ENCODE results near the gene RARRES2.

Gene RARRES2

GRCh38 chr7:150361402-150361801 lies 20.0 kb upstream of the RARRES2 start:
- DNase-seq: no peak

DNA sequence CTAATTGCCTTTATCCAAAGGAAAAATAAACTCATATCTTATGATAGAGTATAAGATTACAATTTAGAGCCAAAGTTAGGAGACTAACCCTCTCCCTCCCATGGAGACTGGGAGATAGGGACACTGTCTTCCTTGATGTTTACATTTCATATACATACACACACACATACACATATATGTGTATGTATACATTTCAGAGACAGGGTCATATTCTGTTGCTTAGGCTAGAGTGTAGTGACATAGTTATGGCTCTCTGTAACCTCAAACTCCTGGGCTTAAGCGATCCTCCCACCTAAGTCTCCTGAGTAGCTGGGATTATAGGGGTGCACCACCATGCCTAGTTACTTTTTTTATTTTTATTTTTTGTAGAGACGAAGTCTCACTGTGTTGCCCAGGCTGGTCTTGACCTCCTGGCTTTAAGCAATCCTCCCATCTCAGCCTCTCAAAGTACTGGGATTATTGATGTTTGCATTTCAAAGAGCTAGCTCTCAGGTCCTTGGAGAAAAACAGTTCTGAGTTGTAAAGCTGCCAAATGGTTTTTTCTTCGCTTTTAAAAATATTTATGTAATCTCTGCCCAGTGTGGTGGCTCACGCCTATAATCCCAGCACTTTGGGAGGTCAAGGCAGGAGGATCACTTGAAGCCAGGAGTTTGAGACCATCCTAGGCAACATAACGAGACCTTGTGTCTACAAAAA lies 19.1 kb upstream of the RARRES2 start:
- no peak for DNase-seq

DNA sequence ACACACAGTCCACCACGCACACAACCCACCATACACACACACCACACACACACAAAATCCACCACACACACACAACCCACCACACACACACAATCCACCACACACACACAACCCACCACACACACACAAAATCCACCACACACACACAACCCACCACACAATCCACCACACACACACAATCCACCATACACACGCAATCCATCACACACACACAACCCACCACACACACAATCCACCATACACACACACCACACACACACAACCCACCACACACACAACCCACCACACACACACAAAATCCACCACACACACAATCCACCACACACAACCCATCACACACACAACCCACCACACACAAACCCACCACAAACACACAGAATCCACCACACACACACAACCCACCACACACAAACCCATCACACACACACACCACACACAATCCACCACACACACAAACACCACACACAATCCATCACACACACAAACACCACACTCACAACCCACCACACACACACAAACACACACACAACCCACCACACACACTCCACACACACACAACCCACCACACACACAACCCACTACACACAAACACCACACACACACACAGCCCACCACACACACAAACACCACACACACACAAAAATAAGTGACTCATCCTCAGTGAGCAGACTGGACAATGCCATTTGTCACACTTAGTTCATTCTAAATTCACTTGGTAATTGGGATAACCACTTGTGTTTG lies 18.4 kb upstream of the RARRES2 start:
- DNase-seq: no peak

DNA sequence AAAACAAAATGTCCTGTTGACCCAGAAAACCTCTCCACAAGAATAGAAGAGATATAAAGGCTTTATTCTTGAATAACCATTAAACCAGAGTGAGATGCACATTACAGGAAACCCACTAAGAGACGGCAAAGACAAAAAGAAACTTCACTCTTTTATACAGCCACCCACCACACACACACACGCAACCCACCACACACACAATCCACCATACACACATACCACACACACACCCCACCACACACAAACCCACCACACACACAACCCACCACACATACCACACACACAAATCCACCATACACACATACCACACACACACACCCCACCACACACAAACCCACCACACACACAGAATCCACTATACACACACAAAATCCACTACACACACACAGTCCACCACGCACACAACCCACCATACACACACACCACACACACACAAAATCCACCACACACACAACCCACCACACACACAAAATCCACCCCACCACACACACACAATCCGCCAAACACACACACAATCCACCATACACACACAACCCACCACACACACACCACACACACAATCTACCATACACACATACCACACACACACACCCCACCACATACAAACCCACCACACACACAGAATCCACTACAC lies 17.7 kb upstream of the RARRES2 start:
- no peak for DNase-seq

DNA sequence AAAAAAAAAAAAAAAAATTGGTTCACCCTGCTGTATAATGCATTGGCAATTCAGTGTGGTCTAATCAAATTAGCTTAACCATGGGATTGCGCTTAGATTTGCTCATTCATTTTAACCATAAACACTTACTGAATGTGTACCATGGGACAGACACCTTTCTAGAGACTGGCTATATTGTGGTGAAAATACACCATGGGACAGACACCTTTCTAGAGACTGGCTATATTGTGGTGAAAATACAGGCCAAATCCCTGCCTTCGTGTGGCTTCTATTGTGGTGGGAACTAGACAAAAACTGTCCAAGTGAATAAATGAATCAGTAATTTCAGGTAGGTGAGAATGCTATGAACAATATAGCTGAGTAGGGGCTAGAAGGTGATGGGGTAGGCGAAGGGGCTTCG lies 17.0 kb upstream of the RARRES2 start:
- no peak for DNase-seq

DNA sequence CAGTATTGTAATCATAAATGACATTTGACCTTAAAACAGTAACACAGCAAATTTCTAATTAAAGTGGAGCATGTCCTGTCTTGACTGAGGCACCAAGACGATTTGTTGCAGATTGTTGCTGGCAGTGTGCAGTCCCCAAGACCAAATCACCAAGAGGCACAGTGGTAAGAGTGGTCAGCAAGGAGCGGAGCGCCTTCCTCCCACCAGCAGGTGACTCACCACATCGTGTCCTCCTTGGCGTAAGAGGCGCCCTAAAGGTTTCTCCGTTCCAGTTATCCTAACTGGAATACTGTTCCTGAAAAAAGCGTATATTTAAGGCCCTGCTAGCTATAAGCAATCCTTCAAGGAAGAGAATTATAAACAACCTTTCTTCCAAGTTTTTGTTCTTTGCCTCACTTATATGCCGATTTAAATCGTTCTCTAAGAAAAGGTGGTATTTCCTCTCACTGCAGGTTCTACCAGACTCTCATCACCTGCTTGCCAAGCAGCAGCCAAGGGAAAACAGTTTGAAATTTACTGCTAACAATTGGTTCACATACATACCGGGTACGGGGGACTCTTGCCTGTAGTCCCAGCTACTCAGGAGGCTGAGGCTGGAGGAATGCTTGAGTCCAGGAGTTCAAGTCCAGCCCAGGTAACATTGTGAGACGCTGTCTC lies 16.5 kb upstream of the RARRES2 start:
- DNase-seq: no peak

DNA sequence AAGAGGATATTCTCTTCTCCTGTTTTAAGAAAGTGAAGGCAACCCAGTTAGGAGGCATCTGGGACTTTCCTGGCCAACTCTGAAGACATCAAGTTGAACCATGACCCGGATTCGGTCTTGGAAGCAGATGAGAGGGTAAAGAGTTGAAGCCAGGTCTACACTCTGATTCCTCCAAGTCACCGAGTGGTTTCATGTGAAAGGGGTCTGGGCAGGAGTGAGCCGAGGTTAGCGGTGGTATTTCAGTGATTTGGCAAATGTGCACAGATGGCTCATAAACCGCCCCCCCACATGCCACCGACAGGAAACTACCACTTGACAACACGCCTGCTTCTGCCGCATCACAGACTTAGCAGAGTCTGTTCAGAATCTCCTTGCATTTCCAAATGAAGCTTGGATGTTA lies 15.8 kb upstream of the RARRES2 start:
- DNase-seq: peak; percentile 36

GRCh38 chr7:150356265-150356897 lies 15.0 kb upstream of the RARRES2 start:
- DNase-seq: peak; percentile 45

DNA sequence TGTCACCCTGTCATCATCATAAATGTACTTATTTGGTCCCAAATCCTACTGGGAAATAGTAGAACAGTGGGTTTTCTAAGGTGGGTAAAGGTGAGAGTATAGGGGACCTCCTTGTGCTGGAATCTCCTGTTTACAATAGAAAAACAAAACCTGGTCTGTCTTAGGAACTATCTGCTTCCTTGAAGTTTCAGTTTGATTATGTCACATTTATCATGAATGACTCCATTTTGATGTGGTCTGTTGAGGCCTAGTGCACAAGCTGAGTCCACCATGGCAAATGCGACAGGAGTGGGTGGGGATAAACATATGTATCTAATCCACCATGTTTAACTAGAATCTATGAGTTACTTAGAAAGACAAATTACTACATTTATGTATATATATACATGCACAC lies 14.2 kb upstream of the RARRES2 start:
- DNase-seq: no peak

GRCh38 chr7:150351587-150352194 lies 10.3 kb upstream of the RARRES2 start:
- DNase-seq: peak; percentile 27

- DNase-seq: no peak
Measured at GRCh38 chr7:150346922-150347321, 5.5 kb upstream of the RARRES2 start.

DNA sequence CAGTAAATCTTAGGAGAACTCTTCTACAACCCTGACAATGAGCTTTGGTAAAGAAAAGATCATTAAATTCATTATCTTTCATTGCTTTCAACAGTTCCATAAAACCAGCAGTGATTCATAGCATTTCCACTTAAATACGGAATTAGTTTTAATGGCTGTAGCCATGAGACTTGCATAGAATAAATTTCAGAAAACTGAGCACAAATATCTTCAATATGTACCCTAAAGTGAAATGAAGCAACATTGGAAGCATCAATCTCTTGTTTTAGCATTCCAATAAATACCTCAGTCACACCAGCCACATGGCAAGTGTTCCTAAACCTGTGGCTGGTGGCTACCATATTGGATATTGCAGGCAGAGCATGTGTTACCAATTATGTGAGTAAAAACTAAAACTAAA lies 3.6 kb upstream of the RARRES2 start:
- DNase-seq: no peak

- DNase-seq: no peak
Measured at GRCh38 chr7:150344299-150344698, 2.9 kb upstream of the RARRES2 start.

- no peak for DNase-seq
Measured at GRCh38 chr7:150343225-150343624, 1.8 kb upstream of the RARRES2 start.

GRCh38 chr7:150342121-150342408 lies 636 bp upstream of the RARRES2 start:
- DNase-seq: no peak

DNA sequence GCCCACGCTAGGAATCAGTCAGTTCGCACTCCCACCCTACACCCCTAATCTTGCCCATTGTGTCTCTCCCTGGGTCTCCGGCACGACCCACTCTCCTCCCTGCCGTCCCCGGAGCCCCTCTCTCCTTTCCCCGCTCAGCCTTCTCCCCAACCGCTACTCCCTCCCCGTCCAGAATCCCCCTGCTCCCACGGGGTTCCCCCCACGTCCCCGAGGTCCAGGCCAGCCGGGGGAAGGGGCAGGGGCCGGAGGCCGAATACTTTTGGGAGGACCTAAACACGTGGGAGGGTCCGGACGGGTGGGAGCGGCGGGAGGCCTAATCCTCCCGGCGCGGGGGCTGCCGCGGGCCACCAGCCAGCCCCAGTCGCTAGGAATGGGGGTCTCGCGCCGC lies 560 bp downstream of the RARRES2 start:
- DNase-seq: no peak

GRCh38 chr7:150340024-150340749 lies 1.2 kb downstream of the RARRES2 start:
- DNase-seq: no peak

DNA sequence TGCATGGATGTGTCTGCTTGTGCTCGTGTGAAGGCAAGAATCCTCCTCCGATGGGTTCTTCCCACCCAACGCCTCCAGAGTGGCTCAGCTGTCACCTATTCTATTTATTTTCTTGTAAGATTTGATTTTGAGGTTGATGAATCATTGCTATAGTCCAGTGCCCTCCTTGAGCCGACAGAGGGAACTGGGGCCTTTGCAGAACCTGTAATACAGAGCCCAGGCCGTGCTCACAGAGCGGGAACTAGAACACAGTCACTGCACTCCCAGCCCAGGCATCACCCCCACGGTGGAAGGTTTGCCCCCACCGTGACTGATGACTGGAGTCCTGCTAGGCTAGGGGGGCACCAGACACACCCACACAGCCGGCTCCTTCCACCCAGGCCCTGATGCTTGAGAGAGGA lies 2.0 kb downstream of the RARRES2 start:
- no peak for DNase-seq

DNA sequence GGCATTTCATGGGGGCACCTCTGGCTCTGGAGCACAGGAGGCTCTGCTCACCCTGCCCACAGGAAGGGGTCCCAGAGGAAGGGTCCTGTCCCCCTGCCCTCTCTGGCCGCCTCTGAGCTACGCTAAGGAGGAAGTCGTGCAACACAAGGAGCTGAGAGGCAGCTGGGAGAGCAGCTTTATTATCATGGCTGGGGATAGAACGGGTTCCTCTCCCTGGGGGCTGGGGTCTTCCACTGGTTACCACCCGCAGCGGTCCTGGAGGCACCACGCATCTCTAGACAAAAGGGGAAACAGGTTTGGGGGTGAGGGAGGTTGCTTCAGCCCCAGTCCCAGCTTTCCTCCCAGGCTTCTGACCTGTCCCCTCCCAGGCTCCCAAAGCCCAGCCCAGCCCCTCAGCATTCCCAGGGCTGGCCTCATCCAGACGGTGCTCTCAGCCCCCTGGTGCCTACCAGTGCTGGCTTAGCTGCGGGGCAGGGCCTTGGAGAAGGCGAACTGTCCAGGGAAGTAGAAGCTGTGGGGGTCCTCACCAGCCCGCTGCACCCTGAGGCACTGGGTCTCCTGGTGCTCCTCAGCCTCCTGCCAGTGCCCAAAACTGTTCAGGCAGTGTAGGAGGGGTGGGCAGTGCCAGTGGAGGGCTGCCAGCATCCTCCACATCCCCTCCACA lies 3.1 kb downstream of the RARRES2 start:
- no peak for DNase-seq

GRCh38 chr7:150337659-150338081 lies 3.8 kb downstream of the RARRES2 start:
- DNase-seq: no peak

- no peak for DNase-seq
Measured at GRCh38 chr7:150337179-150337578, 4.2 kb downstream of the RARRES2 start.

DNA sequence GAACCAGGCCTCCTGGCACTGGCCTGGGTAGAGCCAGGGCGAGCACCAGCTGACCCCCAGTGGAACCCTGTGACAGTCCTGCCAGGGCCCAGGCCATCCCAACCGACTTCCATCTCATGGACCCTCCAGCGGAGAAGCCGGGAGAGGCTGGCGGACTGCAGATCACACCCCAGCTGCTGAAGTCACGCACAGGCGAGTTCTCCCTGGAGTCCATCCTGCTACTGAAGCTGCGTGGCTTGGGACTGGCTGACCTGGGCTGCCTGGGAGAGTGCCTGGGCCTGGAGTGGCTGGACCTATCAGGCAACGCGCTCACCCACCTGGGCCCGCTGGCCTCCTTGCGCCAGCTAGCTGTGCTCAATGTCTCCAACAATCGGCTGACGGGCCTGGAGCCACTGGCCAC lies 4.7 kb downstream of the RARRES2 start:
- DNase-seq: no peak

Measured in NCI-H1105 treated with DMSO at 0.1 percent for 48 hours (cell line).